GM12864 (cell line): ENCODE data around the gene LDLRAD3.

ENCODE experiments used
- DNase-seq: peaks from one replicate; pipeline ENCODE4 v3.0.0-alpha.2; 2011; ENCODE audit warnings: low read depth
- H3K4me3 ChIP-seq: 2 replicates; pipeline ENCODE4 v1.5.1; 2011; ENCODE audit warnings: mild to moderate bottlenecking, low read depth, low read length, control low read depth
- TF ChIP-seq, protein P1 (sequence below): IDR thresholded peaks from 2 replicates; pipeline ENCODE4 v1.5.1; 2011; ENCODE audit warnings: low read depth, mild to moderate bottlenecking, moderate library complexity, low read length, control low read depth, inconsistent platforms; ENCODE audit errors: missing control alignments

Gene LDLRAD3

DNA sequence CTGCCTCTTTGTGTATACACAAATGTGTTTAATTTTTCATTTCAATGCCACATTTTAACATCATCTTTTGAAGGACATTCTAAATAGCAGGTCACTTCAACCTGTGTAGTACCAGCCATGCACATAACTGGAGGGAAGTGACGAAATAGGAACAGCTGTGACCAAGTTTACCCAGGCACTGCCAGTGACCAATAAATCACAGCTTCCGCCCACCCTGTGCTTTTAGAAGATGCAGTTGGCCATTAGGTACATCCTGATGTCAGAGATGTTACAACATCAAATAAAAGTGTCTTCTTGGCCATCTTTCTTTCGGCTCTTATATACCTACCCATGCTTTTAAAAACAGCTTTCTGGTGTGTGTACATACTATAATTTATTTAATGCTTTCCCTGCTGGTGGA, 7.8 kb downstream of the LDLRAD3 start:
- no peak overlapping the region for H3K4me3 ChIP-seq
- TF ChIP-seq, protein P1, sequence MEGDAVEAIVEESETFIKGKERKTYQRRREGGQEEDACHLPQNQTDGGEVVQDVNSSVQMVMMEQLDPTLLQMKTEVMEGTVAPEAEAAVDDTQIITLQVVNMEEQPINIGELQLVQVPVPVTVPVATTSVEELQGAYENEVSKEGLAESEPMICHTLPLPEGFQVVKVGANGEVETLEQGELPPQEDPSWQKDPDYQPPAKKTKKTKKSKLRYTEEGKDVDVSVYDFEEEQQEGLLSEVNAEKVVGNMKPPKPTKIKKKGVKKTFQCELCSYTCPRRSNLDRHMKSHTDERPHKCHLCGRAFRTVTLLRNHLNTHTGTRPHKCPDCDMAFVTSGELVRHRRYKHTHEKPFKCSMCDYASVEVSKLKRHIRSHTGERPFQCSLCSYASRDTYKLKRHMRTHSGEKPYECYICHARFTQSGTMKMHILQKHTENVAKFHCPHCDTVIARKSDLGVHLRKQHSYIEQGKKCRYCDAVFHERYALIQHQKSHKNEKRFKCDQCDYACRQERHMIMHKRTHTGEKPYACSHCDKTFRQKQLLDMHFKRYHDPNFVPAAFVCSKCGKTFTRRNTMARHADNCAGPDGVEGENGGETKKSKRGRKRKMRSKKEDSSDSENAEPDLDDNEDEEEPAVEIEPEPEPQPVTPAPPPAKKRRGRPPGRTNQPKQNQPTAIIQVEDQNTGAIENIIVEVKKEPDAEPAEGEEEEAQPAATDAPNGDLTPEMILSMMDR = no peak
- no peak for DNase-seq

- no peak overlapping the region for H3K4me3 ChIP-seq
Observed at GRCh38 chr11:35953081-35953760, 9.4 kb downstream of the LDLRAD3 start.

DNA sequence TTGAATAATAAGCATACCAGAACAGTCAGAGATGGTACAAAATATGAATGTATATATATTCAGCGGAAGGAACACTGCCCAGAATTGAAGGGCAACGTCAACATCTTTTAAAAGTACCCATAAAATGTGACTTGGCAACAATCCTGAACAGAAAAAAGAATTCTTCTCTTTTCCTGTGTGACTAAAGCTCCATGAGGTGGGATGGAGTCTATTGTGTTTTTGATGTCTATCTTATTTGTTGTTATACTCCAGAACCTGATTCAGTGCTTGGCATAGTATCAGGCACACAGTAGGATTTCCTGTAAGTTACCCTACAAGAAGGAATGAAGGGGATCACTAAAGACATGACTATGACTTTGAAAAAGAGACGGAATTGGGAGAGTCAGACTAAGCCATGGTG, 10.3 kb downstream of the LDLRAD3 start:
- TF ChIP-seq, protein P1 = no peak
- DNase-seq = no peak
- H3K4me3 ChIP-seq = no peak overlapping the region

More at GRCh38 chr11:35953081-35953760, 9.4 kb downstream of the LDLRAD3 start:
- TF ChIP-seq, protein P1 = no peak
- DNase-seq = no peak

DNA sequence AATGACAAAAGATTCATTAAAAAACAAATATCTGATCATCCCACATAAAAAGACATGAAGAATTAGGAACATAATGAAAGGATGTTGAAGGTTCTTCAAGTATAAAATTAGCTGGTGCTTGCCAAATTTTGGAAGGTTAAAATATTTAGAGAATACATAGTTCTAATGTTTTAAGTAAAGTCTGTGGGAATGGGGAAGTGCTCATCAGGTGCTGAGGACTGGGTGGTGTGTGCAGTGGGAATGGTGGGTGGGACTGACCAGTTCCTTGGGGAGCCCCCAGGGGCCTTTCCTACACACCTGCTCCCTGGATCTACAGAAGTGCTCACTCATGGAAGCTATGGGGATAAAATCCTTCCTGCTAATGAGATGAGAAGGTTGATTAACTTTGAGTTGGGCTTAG, 11.8 kb downstream of the LDLRAD3 start:
- no peak for DNase-seq
- TF ChIP-seq, protein P1 = no peak
- H3K4me3 ChIP-seq = no peak overlapping the region

DNA sequence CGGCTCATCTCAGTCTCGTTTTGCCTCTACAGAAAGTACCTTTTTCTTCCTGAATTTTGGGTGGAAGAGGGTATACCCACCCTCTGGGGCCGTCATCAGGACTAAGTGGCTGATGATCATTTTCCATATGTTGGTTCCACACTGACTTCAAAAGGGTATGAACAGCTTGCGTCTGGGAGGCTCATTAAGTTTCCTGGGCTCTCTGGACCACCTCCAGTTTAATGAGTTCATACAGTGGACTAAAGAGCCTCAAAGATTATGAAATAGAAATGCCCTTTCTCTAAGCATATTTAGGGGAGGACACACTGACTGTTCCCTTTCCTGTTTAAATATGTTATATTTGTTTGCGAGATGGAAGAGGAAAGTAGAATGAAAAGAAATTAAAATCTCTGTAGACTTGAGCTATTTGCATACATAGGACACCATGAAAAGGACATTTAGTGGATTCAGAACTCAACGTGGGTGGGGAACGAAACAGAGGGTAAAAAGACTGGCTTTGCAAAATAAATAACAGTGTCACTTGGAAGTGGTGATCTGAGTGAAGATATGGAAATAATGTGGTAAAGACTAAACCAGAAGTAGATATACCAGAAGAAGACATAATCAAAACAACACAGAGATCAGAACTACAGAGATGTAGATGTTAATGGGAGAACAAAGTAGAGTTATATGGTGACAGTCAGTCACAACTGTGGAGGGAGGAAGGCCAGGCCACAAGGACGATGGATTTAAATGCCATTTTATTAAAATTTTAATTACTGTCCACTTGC, 18.7 kb downstream of the LDLRAD3 start:
- TF ChIP-seq, protein P1 = no peak
- H3K4me3 ChIP-seq = no peak overlapping the region
- DNase-seq = no peak

DNA sequence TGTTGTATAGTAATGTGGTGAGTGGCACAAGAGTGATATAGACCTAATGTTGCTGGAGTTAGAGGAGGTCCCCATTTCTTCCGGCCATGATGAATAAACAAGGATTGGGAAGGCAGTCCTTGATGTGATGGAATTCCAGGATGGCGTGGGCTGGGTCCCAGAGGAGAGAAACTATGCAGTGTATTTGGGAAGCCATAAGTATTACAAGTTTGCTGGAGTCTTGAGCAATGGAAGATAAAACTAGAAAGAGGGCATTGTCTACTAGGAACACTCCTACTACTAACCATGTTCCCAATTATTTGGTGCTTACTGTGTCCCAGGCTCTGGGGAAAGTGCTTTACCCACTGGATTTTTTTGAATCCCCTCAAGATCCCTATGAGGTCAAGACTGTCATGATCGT, 20.0 kb downstream of the LDLRAD3 start:
- no peak for DNase-seq
- no peak overlapping the region for H3K4me3 ChIP-seq
- TF ChIP-seq, protein P1 = no peak
